SHP77 (cell line): ENCODE data around the gene ZNF280D.

Experiments used
- DNase-seq, 2 experiments: peaks; one replicate each; lab custom pipeline; 2025; lab: John Stamatoyannopoulos, UW

ZNF280D gene

GRCh38 chr15:56631765-56632164, 101.5 kb downstream of the ZNF280D start:
- DNase-seq: no peak

GRCh38 chr15:56628893-56629532, 104.3 kb downstream of the ZNF280D start:
- no peak for DNase-seq

DNA sequence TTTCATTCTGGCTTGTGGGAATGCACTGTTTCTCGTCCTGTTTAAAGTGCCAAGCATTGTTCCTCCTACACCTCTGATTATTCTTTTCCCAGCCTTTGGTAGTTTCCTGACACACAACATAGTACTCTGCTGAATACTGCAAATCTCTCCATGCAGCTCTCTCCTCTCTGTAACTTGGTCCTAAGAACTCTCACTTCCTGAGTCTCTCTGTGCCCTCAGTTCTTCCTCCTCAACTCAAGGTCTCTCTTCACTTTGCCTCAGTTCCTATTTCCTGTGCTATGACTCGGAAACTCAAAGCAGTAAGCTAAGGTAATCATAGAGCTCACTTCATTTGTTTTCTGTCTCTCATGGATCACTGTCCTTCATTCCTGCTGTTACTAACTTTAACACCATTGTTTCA, 113.4 kb downstream of the ZNF280D start:
- no peak for DNase-seq

DNA sequence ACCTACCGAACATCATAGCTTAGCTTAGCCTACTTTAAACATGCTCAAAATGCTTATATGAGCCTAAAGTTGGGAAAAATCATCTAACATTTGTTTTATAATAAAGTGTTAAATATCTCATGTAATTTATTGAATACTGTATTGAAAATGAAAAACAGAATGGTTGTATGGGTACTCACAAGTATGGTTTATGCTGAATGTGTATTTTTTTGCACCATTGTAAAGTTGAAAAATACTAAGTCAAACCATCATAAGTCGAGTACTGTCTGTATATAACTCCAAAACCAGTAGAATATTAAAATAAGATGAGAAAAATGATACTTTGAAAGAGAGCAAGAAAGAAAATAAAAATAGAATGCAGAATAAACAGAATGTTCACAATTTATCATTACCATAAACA, 115.7 kb downstream of the ZNF280D start:
- DNase-seq: no peak

- no peak for DNase-seq
These were observed 116.8 kb downstream of the ZNF280D start for GRCh38 chr15:56616551-56616950.

DNA sequence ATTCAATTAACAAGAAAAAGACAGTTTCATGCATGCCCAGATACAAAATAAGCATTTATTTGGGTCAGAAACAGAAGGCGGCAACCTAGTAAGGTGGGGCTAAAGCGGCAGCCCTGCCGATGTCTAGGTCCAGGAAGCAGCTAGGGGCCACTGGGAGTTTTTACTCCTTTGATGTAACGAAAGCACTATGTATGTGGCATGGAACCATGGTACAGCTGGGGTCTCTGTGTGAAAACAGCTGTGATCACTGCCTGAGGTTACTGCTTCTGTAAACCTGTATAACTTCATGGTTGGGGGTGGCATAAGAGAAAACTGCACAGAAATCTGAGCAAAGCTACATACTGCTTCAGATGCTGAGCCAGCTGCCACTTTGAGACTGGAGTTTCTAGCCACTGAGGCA, 119.5 kb downstream of the ZNF280D start:
- DNase-seq: no peak

- DNase-seq: no peak
These were observed 124.3 kb downstream of the ZNF280D start for GRCh38 chr15:56608993-56609392.

DNA sequence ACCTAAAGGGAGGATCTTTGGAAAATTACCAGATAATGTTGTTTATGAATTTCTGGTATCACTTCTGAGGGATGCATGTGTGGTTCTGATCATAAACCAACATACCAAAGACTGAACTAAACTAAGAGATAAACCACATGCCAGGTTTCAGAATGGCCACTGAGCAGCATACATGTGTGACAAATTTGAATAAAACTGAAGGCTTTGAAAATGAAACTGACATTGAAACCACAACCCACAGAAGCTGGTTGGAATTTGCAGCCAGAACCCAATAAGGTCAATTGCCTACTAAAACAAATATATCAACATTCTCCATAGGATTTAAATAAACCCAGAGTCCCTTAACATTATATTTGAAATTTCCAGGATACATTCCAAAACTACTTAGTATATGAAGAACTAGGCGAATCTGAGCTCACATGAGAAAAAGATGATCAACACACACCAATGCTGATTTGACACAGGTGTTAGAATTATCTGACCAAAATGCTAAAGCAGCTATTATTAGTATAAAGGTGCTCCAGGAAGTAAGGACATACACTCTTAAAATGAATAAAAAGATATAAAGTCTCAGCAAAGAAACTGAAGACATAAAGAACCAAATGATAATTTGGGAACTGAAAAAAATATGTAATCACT, 125.0 kb downstream of the ZNF280D start:
- no peak for DNase-seq

GRCh38 chr15:56602253-56602652, 131.1 kb downstream of the ZNF280D start:
- no peak for DNase-seq

GRCh38 chr15:56600380-56600779, 132.9 kb downstream of the ZNF280D start:
- no peak for DNase-seq

DNA sequence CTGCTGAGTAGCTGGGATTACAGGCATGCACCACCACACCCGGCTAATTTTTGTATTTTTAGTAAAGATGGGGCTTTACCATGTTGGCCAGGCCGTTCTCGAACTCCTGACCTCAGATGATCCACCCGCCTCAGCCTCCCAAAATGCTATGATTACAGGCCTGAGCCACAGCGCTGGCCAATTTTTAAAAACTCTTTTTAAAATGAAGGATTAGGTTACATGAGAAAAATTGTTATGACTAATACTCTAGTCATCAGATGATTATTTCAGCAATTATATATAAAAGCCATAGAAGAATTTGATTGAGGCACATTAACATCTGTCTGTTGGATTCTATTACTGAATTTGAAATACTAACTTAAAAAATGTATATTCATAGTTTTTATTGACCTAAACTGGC, 134.3 kb downstream of the ZNF280D start:
- DNase-seq: no peak

- no peak for DNase-seq
These were observed 145.6 kb downstream of the ZNF280D start for GRCh38 chr15:56587686-56588085.

- no peak for DNase-seq
These were observed 147.1 kb downstream of the ZNF280D start for GRCh38 chr15:56586206-56586605.

DNA sequence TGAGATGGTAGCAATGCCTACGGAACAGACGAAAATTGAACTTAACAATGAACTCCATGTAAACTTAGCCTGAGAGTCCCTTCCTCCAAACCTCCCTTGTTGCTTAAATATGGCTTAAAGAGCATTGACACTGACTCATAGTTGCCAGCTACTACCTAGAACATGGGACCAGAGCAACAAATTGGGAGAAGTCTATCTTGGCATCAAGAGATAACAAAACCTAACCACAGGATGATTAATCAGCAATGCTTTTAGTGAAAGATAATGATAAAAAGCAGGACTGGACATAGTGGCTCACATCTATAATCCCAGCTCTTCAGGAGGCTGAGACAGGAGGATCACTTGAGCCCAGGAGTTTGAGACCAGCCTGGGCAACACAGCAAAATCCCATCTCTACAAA, 150.5 kb downstream of the ZNF280D start:
- no peak for DNase-seq
